Astrocyte (in vitro differentiated cells and primary cell): ENCODE measurements around the gene STIM1.

ENCODE experiments used
- CTCF ChIP-seq: IDR thresholded peaks from 2 replicates; pipeline ENCODE4 v1.5.1; 2011; ENCODE audit warnings: low read depth, mild to moderate bottlenecking, inconsistent platforms, low read length, moderate library complexity; ENCODE audit not compliant: insufficient read depth
- EZH2 ChIP-seq: IDR thresholded peaks from 2 replicates; pipeline ENCODE4 v1.6.1; 2012; ENCODE audit warnings: mild to moderate bottlenecking, low read length, inconsistent platforms; ENCODE audit not compliant: insufficient read depth

GRCh38 chr11:3977078-3977477 is 121.6 kb downstream of the STIM1 start:
- TF ChIP-seq CTCF (no peak), EZH2 (no peak)
